SK-MEL-5 (cell line): Measurements from ENCODE around the gene PCDHGC4. TPM values are rescaled to one million over a fixed set of nuclear protein-coding genes. Genes with fewer than 3 reads are reported as not detected.

Experiments
- DNase-seq: peaks from one replicate; pipeline ENCODE4 v3.0.0-alpha.2; 2016; ENCODE audit warnings: low read depth, low spot score
- in situ Hi-C: cut with HindIII; loops from 2 replicates; pipeline ENCODE4 v1.10.0; 2016; ENCODE audit warnings: low sequenced_read_pairs, high pct_unique_total_duplicates, low pct_unique_long_range_greater_than_20kb
- polyA plus RNA-seq, 2 experiments: library from polyadenylated mRNA; depleted of rRNA; stranded (reverse); fragments of >200 nt; gene quantifications; 2 replicates each; pipeline ENCODE4 v1.2.3, GENCODE V29; 2015
- total RNA-seq: library from RNA; depleted of rRNA; stranded (reverse); fragments of >200 nt; shearing (Covaris generic); gene quantifications from 2 replicates; pipeline ENCODE4 v1.2.3, GENCODE V29; 2014; rRNA removed

Gene PCDHGC4
- 0.11 TPM in 1 of 2 replicates, not detected in the other for total RNA-seq
- not detected in 2 replicates for polyA plus RNA-seq (2015; cell fraction: cytosol; rRNA removed)
- polyA plus RNA-seq (2015; cell fraction: nucleus; rRNA removed) = 0.26 TPM in 1 of 2 replicates, not detected in the other

GRCh38 chr5:141484641-141485311 lies at the start of gene PCDHGC4:
TSS of gene PCDHGC4 (plus strand) at chr5:141485030. CDS start at chr5:141485174, 144 bp downstream.
- DNase-seq = no peak
- in situ Hi-C loops = no loop called here

GRCh38 chr5:141437221-141437620 lies 47.6 kb upstream of the PCDHGC4 start:
- DNase-seq = no peak
- in situ Hi-C loops = no loop called here

DNA sequence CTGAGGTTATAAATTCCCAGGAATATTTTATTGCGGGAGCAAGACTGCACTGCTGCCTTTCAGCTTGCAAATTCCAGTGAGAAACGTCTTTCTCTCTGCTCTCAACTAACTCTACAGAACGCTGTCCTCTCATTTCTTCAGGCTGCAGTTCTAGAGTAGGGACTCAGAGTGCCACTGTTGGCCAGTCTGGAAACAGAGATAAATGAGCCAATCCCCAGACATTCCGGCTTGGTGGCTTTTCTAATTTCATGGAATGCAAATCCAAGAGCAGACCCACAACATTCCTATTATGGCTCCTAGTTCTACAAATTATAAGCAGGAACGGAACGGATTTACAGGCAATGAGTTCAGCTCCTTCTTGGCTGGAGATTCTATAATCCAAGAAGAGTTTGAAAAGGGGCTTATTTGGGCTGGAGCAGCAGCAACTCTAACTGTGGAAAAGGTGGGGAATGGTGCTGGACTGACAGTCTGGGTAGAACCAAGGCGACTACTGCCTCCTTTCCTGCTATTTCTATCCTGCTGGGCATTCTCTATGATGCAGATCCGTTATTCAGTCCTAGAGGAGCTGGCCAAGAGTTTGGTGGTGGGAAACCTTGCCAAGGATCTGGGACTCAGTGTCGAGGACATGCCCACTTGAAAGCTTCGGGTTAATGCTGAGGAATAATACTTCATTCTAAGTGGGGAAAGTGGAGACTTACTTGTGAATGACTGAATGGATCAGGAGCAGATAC lies 45.3 kb upstream of the PCDHGC4 start:
- DNase-seq = no peak
- in situ Hi-C loops = no loop called here

- no peak for DNase-seq
- in situ Hi-C loops = no loop called here
These were observed 44.5 kb upstream of the PCDHGC4 start for GRCh38 chr5:141440341-141440740.

- in situ Hi-C loops = no loop called here
- DNase-seq = no peak
These were observed 43.2 kb upstream of the PCDHGC4 start for GRCh38 chr5:141441571-141442170.

- no peak for DNase-seq
- in situ Hi-C loops = no loop called here
These were observed 19.5 kb upstream of the PCDHGC4 start for GRCh38 chr5:141465351-141465750.

DNA sequence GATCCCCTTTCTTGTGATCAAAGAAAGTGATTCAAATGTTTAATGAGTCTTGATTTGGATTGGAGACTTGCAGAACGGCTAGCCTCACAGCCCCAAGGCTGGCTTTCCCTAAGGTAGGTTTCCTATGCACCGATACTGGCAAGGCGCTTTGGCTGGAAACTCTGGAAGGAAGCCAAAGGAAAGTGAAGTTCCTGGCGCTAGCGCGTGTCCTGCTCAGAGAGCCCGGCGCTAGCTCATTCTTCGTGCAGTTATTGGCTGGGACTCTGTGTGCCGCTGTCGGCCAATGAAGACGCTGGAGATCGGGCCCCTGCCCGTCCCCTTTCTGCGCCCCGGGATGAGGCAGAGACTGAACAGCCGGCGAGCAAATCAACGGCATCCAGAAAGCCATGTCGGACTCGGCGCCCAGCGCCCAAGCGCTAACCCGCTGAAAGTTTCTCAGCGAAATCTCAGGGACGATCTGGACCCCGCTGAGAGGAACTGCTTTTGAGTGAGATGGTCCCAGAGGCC lies 9.2 kb upstream of the PCDHGC4 start, which contains the start of gene PCDHGC3:
PCDHGC3 (plus strand) TSS at position 342 of the 507 bp plus-strand sequence; CDS start at position 493, 151 bp downstream.
- peak; percentile 65 for DNase-seq
- in situ Hi-C loops = no loop called here

GRCh38 chr5:141476132-141476911 lies 8.5 kb upstream of the PCDHGC4 start:
- in situ Hi-C loops = no loop called here
- DNase-seq = no peak

- no peak for DNase-seq
- in situ Hi-C loops = no loop called here
These were observed 7.7 kb upstream of the PCDHGC4 start for GRCh38 chr5:141477044-141477575.

DNA sequence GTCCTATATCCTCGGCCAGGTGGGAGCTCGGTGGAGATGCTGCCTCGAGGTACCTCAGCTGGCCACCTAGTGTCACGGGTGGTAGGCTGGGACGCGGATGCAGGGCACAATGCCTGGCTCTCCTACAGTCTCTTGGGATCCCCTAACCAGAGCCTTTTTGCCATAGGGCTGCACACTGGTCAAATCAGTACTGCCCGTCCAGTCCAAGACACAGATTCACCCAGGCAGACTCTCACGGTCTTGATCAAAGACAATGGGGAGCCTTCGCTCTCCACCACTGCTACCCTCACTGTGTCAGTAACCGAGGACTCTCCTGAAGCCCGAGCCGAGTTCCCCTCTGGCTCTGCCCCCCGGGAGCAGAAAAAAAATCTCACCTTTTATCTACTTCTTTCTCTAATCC lies 7.0 kb upstream of the PCDHGC4 start:
- DNase-seq = no peak
- in situ Hi-C loops = no loop called here

DNA sequence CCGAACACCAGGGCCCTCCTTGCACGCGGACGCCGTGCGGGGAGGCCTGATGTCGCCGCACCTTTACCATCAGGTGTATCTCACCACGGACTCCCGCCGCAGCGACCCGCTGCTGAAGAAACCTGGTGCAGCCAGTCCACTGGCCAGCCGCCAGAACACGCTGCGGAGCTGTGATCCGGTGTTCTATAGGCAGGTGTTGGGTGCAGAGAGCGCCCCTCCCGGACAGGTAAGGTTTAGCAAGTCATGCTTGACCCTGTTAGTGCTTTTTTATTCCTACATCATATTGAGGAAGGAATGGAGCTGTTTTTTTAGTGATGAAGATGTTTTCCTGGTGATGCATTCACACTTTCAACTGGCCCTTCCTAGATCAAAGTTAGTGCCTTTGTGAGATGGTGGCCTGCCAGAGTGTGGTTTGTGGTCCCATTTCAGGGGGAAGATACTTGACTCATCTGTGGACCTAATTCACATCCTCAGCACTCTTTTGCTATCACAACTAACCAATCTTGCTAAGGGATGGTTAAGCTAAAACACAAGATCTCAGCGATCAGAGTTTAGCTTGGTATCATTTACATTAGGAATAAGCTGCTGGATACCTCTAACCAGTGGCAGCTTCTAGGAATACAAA lies 6.4 kb upstream of the PCDHGC4 start:
- in situ Hi-C loops = no loop called here
- no peak for DNase-seq

- DNase-seq = no peak
- in situ Hi-C loops = no loop called here
These were observed 5.1 kb upstream of the PCDHGC4 start for GRCh38 chr5:141479776-141480175.

DNA sequence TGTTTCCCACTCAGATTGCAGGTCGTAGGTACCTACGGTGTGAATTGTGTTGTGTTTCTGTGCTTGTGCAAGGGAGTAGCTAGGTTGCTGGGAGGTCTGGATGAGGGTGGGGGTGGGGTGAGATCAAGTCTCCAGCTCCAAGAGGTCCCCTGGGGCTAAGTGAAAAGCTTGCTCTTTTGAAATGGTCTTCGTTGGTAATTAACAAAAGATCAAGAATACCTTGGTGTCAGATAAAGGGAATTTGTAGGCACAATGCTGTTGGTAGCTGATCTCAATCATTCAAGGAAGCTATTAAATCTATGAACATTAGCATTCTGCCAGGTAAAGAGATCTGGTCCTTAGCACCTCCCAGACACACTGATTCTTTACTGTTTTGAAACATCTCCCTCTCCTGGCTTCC lies 928 bp upstream of the PCDHGC4 start:
- in situ Hi-C loops = no loop called here
- DNase-seq = no peak

DNA sequence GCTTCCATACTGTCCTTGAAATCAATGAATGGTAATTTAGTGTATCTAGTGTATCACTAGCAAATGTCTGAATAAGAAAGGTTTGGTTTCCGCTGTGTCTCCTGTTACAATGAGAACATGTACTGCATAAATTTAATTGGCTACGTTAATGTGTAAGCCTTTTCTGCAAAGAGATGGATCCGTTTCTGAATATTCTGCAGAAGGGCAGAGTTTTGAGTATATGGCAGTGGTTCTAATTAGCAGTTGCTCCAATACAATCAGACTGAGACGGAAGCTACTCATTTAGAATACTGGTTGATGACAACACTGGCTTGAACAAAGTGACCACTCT lies 555 bp upstream of the PCDHGC4 start:
- DNase-seq = no peak
- in situ Hi-C loops = no loop called here

DNA sequence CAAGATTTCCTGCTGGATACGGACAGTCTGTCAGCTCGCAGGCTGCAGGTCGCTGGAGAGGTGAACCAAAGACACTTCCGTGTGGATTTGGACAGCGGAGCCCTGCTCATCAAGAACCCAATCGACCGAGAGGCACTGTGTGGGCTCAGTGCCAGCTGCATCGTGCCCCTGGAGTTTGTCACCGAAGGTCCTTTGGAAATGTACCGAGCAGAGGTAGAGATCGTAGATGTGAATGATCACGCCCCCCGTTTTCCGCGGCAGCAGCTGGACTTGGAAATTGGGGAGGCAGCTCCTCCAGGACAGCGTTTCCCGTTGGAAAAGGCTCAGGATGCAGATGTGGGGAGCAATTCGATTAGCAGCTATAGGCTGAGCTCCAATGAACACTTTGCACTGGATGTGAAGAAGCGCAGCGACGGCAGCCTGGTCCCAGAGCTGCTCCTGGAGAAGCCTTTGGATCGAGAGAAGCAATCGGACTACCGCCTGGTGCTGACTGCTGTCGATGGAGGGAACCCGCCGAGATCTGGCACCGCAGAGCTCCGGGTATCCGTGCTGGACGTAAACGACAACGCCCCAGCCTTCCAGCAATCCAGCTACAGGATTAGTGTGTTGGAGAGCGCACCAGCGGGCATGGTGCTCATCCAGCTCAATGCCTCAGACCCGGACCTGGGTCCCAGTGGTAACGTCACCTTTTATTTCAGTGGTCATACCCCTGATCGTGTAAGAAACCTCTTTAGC lies 658 bp downstream of the PCDHGC4 start:
- DNase-seq = no peak
- in situ Hi-C loops = no loop called here

DNA sequence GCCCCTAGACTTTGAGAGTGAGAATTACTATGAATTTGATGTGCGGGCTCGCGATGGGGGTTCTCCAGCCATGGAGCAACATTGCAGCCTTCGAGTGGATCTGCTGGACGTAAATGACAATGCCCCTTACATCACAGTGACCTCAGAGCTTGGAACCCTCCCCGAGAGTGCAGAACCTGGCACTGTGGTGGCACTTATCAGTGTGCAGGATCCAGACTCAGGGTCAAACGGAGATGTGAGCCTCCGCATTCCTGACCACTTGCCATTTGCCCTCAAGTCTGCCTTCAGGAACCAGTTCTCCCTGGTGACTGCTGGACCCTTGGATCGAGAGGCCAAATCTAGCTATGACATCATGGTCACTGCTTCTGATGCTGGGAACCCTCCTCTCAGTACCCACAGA lies 1.3 kb downstream of the PCDHGC4 start:
- in situ Hi-C loops = no loop called here
- DNase-seq = no peak
